ENCODE measurements around the gene FMN2.

- TF ChIP-seq, protein P1, sequence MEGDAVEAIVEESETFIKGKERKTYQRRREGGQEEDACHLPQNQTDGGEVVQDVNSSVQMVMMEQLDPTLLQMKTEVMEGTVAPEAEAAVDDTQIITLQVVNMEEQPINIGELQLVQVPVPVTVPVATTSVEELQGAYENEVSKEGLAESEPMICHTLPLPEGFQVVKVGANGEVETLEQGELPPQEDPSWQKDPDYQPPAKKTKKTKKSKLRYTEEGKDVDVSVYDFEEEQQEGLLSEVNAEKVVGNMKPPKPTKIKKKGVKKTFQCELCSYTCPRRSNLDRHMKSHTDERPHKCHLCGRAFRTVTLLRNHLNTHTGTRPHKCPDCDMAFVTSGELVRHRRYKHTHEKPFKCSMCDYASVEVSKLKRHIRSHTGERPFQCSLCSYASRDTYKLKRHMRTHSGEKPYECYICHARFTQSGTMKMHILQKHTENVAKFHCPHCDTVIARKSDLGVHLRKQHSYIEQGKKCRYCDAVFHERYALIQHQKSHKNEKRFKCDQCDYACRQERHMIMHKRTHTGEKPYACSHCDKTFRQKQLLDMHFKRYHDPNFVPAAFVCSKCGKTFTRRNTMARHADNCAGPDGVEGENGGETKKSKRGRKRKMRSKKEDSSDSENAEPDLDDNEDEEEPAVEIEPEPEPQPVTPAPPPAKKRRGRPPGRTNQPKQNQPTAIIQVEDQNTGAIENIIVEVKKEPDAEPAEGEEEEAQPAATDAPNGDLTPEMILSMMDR (conservative IDR thresholded peaks at IDR 0.05; ENCODE audit: low read depth, low read length), result no peak
- no peak for TF ChIP-seq EZH2 (IDR thresholded peaks at IDR 0.05; ENCODE audit: low read length, unreplicated experiment)
These were observed 386.9 kb downstream of the FMN2 start for GRCh38 chr1:240478536-240478935.

Data from PC-3 (cell line).